ENCODE results near the gene CNTN1.

DNA sequence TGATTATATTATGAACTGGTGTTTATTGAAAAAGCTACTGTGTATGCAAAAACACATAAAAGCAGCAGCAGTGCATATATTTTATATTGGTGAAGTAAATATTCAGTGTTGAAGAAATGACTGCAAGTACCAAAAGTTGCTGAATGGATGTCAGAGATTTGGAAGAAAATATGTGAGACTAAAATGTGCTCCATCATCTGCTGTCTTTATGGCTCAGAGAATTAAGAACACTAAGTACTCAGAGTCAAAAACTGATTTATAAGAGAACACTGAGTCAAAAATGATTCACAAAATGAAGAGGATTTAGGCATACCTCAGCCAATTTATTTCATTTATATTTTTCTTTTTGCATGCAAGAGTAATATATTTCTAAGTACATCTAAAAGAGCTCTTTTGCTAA lies 409.6 kb downstream of the CNTN1 start:
- TF ChIP-seq, protein P1, sequence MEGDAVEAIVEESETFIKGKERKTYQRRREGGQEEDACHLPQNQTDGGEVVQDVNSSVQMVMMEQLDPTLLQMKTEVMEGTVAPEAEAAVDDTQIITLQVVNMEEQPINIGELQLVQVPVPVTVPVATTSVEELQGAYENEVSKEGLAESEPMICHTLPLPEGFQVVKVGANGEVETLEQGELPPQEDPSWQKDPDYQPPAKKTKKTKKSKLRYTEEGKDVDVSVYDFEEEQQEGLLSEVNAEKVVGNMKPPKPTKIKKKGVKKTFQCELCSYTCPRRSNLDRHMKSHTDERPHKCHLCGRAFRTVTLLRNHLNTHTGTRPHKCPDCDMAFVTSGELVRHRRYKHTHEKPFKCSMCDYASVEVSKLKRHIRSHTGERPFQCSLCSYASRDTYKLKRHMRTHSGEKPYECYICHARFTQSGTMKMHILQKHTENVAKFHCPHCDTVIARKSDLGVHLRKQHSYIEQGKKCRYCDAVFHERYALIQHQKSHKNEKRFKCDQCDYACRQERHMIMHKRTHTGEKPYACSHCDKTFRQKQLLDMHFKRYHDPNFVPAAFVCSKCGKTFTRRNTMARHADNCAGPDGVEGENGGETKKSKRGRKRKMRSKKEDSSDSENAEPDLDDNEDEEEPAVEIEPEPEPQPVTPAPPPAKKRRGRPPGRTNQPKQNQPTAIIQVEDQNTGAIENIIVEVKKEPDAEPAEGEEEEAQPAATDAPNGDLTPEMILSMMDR (IDR thresholded peaks at IDR 0.05; ENCODE audit: borderline replicate concordance, extremely low read depth, low read length, poor library complexity, severe bottlenecking), result no peak
- TF ChIP-seq EZH2 (IDR thresholded peaks at IDR 0.05; ENCODE audit: borderline replicate concordance, low read depth, low read length, severe bottlenecking), result no peak

Measured in DND-41 (cell line).